HG02642 (cell line): ENCODE results near the gene ASRGL1.
"Not testable (repeated sequence)": the region's sequence is repeated elsewhere in the genome, so short reads cannot be mapped to it uniquely, and the experiment has no call there.

Experiments used
- ATAC-seq: cut with Tn5 transposase; IDR thresholded peaks from one replicate; pipeline ENCODE4 v1.9.1; 2021; ENCODE audit warnings: mild to moderate bottlenecking; ENCODE audit not compliant: unreplicated experiment, poor library complexity

The ASRGL1 gene

DNA sequence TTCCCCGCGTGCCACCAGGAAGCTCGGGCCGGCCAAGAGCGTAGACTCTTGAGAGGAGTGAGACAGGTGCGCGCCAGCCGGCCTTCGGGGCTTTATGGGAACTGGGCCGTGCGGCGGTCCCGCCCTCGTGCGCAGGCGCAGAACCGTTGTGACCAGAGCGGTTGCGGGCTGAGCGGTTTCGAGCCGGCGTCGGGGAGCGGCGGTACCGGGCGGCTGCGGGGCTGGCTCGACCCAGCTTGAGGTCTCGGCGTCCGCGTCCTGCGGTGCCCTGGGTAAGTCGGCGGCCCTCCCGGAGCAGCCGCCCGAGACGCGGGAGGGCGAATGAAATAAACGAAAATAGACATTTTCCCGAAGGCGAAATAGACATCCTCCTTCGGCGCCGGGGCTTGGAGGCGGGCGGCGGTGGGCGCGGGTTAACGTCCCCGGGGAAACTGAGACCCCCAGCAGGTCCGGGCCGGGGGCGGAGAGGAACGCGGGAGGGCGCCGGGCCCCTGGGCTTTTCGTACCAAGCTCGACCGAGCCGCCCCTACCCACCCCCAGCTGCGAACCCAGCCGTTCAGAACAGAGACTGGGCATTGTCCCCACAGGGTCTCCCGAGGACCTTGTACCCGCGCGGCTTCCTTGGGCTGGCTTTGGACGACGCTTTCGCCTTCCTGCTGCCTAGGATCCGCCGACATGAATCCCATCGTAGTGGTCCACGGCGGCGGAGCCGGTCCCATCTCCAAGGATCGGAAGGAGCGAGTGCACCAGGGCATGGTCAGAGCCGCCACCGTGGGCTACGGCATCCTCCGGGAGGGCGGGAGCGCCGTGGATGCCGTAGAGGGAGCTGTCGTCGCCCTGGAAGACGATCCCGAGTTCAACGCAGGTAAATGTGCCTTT is at the start of gene ASRGL1:
Gene ASRGL1 (plus strand): TSS at position 146 of the 879 bp plus-strand sequence. CDS start 530 bp downstream, at position 676.
- no peak for ATAC-seq

DNA sequence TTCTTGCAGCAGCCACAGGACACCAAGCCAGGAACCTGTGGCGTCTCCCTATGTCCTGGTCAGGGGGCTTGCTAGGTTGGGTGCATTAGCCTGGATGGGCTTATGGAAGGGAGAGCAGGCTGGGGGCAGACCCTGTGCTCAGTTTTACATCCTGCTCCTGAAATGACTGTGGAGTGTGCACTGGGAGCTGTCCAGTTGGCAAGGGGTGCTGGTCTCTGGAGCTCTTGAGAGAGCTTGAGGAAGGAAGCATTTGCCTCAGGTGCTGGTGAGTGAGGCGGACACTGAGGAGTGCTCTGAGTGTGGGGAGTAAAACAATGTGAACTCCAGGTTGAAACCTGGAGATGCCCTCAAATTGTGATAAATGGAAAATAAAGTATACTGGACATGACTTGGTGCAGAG is 41.7 kb upstream of the ASRGL1 start:
- ATAC-seq, result no peak

DNA sequence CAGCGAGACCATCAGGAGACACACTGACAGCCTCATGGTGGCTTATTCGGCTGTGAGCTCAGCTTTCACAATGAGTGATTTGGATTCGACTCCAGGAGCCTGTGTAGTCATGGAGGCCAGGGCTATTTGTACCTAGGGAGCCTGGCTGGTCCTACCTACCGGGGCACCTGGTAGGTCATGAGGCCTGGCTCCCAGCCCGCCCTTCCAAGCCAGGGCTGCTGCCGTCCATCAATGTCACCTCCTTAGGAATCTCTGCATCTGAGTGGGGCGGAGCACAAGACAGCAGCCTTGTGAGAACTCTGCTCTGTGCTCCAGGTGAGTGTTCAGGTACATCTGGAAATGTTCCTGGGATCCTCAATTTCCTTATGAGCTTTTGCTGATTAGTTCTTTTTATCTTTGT is 38.3 kb upstream of the ASRGL1 start, which contains the start of gene SCGB1D4:
Gene SCGB1D4 (minus strand): TSS at position 101 of the 400 bp plus-strand sequence. CDS start 65 bp downstream, at position 36.
- no peak for ATAC-seq

DNA sequence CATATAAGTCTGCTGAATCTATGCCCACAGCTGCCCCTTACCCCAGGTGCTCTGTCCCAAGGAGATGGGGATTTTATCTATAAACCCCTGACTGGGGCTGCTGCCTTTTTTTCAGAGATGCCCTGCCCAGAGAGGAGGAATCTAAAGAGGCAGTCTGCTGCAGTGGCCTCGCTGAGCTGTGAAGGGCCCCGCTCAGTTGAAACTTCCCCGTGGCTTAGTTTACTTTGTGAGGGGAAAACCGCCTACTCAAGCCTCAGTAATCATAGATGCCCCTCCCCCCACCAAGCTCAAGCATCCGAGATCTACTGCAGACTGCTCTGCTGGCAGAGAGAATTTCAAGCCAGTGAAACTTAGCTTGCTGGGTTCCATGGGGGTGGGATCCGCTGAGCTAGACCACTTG is 31.0 kb upstream of the ASRGL1 start:
- no peak for ATAC-seq

DNA sequence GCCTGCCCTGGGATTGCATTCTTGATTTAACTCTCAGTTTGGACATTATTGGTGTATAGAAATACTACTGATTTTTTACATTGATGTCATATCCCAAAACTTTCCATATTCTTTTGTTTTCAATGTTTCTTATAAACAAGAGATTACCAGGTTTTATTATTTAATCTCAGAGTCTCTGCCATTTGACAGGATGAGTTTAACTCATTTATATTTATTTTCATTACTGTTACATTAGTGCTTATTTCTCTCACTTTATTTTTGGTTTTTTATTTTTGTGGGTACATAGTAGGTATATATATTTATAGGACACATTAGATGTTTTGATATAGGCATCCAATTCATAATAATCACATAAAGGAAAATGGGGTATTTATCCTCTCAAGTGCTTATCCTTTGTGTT is 29.3 kb upstream of the ASRGL1 start:
- no peak for ATAC-seq

DNA sequence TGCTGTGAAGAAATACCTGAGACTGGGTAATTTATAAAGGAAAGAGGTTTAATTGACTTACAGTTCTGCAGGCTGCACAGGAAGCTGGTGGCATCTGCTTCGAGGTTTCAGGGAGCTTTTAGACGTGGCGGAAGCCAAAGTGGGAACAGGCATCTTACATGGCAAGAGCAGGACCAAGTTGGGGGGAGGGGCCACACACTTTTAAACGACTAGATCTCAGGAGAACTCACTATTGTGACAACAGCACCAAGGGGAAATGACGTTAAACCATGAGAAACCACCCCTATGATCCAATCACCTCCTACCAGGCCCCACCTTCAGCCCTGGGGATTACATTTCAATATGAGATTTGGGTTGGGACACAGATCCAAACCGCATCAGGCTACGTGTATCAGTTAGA is 27.3 kb upstream of the ASRGL1 start:
- ATAC-seq, result no peak

DNA sequence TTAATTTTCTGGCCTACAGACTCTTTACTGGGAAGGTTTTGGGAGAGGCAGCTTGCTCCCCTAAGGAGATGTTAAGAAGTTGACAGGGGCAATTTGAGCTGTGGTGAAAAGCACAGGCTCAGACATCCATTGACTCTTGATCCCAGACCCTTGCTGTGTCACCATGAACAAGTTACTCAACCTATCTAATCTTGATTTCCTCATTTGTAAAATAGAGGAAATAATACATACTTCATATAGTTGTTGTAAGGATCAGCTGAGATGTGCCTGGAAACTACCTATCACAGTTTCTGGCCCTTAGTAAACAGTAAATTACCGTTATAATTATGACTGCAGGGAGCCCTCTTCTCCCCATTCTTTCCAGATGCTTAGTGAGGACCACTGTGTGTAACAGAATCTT is 21.8 kb upstream of the ASRGL1 start:
- no peak for ATAC-seq

DNA sequence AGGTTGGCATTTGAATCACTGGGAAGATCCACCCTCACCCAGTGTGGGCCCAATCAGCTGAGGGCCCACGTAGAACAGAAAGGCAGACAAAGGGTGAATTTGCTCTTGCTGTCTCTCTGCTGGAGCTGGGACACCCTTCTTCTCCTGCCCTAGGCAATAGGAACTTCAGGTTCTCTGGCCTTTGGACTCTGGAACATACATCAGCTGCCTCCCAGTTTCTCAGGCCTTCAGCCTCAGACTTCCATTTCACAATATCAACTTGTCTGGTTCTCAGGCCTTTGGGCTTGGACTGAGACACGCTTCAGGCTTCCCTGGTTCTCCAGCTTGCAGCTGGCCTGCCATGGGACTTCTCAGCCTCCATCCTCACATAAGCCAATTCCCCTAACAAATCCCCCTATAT is 14.7 kb upstream of the ASRGL1 start:
- ATAC-seq, result no peak

DNA sequence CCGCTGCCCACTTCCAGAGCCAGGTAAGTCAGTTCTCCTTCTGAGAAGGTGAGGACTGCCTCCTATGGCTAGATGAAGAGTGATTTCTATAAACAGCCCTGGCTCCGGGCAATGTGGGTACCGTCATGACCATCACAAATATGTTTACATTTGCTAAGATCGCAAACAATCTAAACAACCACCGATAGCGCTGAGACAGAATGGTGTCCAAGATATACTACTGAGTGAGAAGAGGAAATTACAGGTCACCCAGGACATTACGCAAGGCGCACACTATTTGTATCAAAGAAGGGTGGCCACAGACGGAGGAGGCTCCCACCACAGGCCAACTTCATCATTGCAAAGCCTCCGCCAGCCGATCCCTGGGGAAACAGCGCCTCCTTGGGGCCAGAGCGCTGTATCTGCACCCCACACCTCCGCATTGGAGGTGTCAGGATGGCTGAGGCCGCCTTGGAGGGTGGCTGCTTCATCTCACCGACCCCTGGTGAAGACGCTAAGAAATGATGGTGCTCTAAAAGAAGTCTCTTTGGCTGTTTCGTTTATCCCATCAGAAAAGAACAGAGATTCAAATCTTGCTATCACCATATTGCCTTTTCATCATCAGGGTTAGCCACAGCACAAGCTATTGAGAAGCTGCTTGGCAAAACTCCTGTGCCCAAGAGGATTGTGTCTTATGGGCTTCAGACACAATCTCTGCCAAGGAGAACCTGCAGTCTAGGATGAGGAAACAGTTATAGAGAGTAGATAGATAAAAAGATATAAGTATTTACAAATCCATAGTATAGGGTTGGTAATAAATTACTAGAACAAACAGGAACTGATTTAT is 12.3 kb upstream of the ASRGL1 start:
- ATAC-seq, result no peak

DNA sequence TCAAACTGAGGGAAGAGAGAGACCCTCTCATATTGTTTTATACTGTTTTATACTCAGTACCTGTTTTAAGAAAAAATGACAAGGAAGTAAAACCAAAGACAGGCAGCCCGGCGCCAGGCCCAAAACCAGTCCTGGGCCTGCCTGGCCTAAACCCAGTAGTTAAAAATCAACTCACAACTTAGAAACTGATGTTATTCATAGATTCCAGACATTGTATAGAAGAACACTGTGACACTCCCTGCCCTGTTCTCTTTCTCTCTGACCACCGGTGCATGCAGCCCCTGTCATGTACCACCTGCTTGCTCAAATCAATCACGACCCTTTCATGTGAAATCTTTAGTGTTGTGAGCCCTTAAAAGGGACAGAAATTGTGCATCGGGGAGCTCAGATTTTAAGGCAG is 11.5 kb upstream of the ASRGL1 start:
- ATAC-seq, result not testable (repeated sequence)

DNA sequence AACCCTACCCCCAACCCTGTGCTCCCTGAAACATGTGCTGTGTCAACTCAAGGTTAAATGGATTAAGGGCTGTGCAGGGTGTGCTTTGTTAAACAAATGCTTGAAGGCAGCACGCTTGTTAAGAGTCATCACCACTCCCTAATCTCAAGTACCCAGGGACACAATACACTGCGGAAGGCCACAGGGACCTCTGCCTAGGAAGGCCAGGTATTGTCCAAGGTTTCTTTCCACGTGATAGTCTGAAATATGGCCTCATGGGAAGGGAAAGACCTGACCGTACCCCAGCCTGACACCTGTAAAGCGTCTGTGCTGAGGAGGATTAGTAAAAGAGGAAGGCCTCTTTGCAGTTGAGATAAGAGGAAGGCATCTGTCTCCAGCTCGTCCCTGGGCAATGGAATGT is 10.5 kb upstream of the ASRGL1 start:
- not testable (repeated sequence) for ATAC-seq

DNA sequence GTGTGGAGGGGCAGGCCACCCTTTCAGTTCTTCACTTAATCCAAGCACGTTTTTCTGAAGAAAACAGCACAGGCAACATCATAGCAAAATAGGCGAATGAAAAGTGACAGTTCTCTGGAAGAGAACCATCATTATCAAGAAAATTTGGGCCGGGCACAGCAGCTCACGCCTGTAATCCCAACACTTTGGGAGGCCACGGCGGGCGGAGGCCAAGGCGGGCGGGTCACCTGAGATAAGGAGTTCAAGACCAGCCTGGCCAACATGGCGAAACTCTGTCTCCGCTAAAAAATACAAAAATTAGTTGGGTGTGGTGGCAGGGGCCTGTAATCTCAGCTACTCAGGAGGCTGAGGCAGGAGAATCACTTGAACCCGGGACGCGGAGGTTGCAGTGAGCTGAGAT is 9.7 kb upstream of the ASRGL1 start:
- ATAC-seq, result not testable (repeated sequence)

DNA sequence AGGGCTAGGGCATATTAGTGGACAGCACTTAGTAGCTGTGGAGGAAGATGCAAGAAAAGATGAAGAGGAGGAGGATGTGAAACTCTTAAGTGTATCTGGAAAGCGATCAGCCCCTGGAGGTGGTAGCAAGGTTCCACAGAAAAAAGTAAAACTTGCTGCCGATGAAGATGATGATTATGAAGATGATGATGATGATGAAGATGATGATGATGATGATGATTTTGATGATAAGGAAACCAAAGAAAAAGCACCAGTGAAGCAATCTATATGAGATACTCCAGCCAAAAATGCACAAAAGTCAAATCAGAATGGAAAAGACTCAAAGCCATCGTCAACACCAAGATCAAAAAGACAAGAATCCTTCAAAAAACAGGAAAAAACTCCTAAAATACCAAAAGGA is 6.0 kb upstream of the ASRGL1 start:
- not testable (repeated sequence) for ATAC-seq

DNA sequence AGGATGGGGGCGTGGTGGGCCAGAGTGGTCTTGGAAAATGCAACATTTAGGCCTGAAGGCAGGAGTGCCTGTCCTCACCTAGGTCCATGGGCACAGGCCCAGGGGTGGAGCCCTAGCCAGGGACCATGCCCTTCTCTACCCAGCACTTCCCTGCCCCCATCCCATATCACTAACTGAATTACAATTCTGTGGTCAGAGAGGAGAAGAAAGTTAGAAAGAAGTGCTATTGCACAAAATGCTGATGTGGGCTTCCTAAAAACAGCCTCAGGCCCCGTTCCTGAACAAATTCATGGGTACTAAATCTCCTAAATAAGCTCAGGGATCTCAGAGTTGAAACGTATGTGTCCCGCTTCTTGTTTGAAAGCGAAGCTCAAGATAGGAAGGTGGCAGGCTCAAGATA is 3.5 kb upstream of the ASRGL1 start:
- no peak for ATAC-seq

DNA sequence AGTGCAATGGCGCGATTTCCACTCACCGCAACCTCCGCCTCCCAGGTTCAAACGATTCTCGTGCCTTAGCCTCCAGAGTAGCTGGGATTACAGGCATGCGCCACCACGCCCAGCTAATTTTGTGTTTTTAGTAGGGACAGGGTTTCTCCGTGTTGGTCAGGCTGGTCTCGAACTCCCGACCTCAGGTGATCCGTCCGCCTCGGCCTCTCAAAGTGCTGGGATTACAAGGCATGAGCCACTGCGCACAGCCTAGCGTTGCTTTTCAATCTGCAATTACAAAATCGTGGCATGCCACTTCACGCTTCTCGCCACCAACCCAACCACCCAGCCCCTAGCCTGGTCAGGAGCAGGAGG is 322 bp upstream of the ASRGL1 start:
- not testable (repeated sequence) for ATAC-seq

DNA sequence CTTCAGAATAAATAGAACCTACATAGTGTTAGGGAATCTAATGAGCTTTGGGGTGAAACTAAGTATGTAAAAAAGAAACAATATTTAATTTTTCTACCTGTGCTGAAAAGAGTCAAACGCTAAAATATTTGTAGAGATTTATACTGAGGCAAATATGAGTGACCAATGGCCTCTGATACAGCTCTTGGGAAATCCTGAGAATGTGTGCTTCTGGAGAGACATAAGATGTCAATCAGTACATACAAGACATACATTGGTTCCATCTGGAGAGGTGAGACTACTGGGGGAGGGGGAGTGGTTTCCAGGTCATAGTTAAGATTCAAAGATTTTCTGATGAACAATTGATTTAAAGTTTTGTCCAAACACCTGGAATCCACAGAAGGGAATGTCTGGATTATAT is 970 bp downstream of the ASRGL1 start:
- no peak for ATAC-seq

DNA sequence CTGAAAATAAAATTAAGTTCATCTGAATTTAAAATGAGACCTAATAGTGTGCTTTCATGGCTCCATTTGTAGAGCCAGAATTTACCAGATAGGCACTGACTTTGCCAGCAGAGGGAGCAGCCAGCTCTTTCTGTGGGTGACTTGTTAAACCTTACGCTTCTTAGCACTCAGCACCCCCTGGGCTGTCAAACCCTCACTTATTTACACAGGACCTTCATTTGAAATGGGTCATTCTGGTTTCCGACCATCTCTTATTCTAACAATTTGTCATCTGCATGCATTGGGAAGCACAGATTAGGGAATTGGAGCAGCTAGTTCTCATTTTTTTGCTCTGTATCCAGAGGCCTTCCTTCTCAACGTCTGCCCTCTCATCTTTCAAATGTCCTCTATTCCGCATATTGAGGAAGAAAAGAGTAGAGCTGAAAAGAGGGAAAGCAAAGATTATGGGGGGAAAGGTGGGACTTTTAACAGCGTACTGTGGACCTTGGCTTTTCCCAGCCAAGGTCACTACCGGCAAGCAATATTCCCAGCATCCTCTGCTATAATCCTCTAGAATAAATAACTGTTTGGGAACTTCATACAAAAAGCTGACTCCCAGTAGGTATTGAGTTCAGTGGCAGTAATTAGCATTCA is 3.1 kb downstream of the ASRGL1 start:
- ATAC-seq, result no peak

DNA sequence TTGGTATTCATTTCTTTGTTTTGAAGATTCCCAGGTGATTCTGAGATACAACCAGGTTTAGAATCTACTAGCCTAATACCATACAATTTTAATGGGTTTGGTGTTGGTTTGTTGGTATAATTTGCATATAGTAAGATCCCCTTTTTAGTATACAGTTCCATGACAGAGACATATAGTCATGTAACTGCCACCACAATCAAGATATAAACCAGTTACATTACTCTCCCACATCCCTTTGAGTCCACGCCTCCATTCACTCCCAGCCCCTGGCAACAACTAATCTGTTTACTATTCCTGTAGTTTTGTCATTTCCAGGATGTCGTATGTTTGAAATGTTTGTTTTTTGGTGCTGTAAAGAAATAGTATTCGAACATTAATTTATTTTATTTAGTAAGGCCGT is 4.3 kb downstream of the ASRGL1 start:
- no peak for ATAC-seq

DNA sequence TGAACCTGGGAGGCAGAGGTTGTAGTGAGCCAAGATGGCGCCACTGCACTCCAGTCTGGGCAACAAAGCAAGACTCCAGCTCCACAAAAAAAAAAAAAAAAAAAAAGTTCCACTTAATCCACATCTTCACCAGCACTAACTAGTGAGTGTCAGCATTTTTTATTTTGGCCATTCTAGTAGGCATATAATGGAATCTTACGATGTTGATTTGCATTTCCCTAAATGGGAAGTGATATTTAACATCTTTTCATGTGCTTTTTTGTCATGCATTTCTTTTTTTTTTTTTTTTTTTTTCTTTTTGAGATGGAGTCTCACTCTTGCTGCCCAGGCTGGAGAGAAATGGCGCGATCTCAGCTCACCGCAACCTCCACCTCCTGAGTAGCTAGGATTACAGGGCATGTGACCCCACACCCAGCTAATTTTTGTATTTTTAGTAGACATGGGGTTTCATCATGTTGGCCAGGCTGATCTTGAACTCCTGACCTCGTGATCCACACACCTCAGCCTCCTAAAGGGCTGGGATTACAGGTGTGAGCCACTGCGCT is 6.5 kb downstream of the ASRGL1 start:
- not testable (repeated sequence) for ATAC-seq

DNA sequence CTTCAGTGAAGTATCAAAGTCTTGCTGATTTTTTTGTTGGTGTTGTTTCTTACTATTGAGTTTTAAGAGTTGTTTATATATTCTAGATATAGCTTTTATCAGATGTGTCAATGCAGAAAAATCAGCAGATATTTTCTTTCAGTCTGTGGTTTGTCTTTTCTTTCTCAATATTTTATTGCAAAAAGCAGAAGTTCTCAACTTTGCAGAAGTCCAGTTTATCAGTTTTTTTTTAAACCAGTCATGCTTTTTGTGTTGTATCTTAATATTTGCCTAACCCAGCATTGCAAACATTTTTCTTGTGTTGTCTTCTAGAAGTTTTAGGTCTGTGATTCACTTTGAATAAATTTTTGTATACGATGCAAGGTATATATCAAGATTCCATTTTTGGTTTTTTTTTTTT is 7.0 kb downstream of the ASRGL1 start:
- no peak for ATAC-seq

DNA sequence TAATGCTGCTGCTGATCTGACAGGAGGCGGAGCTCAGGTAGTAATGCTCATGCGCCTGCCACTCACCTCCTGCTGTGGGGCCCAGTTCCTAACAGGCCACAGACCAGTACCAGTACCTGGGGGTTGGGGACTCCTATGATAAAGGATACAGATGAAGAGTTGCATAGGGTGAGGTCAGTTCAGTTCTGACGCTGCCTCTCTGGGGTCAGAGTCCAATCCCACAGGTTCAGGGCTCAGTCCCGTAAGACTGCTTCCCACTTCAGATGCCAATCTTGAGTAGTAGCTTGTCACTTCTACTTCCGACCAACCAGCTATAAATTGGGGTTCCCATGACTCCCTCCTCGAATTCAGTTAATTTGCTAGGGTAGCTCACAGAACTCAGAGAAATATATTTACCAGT is 8.6 kb downstream of the ASRGL1 start:
- no peak for ATAC-seq
